IPS DF 4.7 (cell line): ENCODE results near the gene ALKBH5.

Experiments used
- DNase-seq: peaks from one replicate; pipeline ENCODE4 v3.0.0-alpha.2; 2013; ENCODE audit warnings: low spot score; ENCODE audit errors: extremely low read depth

ALKBH5 gene

DNA sequence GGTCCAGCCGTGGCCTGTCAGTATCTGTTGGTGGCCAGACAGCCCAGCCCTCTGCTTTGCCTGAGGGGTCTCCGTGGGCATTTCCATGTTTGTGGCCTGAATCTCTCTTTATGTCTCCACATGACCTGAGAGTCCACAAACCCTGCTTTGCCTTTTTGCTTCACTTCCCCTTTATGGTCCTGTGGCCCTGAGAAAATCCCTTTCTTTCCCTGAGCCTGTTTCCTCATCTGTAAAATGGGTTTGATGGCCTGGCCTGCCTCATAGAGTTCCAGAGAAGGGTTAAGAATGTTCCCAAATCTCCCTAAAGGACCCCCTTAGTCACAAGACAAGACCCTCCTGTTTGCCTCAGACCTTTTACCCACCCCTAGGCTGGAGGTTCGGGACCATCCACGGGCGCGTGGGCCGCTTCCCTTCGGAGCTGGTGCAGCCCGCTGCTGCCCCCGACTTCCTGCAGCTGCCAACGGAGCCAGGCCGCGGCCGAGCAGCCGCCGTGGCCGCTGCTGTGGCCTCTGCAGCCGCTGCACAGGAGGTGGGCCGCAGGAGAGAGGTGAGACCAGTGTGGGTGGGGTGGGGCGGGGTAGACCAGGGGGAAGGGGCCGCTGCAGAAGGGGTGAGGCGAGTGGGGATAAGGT lies 26.2 kb upstream of the ALKBH5 start:
- no peak for DNase-seq

DNA sequence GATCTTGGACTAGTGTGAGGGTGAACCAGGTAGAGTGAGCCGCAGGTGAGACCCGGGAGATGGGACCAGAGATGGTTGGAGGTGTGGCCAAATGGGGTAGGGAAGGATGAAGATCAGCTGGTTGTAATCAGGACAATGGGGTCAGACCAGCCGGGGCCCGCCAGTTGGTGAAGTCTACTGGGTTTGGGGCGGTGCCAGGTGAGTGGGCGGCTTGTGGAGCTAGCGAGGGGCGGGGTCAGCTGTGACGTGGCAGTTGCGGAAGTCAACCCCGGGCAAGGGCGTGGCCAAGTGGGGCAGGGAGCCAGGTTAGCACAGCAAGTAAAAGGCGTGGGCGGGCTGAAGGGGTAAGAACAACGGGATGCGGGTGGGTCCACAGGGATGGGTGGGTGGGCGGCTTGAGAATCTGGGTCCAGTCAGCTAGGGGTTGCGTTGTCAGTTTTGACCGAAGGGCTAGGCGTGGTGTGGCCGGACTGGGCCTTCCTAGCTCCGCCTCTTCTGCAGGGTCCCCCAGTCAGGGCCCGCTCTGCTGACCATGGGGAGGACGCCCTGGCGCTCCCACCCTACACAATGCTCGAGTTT lies 25.5 kb upstream of the ALKBH5 start:
- peak; percentile 82 for DNase-seq

DNA sequence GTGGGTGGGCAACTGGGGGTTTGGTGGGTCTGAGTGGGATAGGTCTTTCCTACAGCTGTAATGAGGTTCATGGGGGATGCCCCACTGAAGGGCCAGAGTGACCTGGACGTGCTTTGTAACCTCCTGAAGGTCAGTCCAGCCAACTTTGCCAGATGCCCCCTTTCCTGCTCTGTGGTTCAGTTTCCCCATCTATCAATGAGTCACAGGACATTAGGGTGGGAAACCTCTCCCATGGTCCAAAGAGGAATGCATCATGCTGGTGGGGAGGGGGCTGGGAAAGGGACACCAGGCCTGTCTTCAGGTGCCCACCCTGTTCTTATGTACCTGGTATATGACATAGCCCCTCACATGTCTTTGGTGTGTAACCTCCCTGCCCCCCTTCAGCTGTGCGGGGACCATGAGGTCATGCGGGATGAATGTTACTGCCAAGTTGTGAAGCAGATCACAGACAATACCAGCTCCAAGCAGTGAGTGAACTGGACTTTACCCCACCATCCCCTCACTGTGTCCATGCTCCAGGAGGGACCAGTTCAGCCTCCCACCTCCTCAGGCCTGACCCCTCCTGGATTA lies 24.0 kb upstream of the ALKBH5 start:
- no peak for DNase-seq

DNA sequence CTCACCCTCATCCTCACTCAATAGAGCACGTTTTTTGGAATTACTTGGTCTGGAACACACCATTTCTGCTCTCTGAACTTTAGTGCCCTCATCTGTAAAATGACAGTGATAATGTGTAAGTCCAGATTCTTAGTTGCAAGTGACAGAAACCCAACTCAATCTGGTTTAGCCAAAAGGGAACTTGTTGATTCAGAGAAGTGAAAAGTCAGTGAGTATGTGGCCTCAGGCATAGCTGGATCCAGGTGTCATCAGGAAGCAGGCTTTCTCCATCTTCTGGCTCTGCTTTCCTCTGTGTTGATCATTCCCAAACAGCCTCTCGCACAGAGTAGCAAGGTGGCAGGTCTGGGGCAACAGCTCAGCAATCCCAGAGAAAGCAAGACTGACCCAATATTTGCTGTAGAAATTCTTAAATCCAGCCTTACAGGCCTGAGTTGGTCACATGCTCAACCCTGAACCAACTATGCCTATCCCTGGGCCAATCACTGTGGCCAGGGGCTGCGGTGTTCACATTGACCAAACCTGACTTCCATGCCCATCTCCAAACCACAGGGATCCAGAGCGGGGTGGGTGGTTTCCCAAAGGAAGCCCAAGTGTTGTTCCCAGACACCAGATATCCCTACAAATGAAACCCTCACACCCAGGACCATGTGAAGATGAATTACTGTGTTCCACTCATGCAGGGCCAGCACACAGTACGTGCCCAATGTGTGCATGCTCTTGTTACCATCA lies 23.3 kb upstream of the ALKBH5 start:
- DNase-seq, result no peak

GRCh38 chr17:18161207-18162145 lies 22.2 kb upstream of the ALKBH5 start:
- no peak for DNase-seq

- no peak for DNase-seq
Measured at GRCh38 chr17:18163547-18163946, 20.1 kb upstream of the ALKBH5 start.

- no peak for DNase-seq
Measured at GRCh38 chr17:18166894-18167293, 16.7 kb upstream of the ALKBH5 start.

DNA sequence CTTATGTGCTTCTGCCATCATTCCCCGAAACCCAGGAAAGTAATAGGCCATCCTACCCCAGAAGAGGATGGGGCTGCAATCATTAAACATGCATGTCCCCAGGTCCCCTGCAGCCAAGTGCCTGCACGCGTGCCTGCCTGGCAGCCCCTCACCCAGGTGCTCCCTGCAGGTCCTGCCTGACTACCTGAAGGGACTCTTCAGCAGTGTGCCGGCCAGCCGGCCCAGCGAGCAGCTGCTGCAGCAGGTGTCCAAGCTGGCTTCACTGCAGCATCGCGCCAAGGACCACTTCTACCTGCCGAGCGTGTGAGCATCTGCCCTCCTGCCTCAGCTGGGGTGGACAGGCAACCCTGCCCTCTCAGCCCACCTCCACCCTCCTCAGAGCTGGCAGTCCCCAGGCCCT lies 16.2 kb upstream of the ALKBH5 start:
- DNase-seq, result no peak

- no peak for DNase-seq
Measured at GRCh38 chr17:18172531-18173278, 10.9 kb upstream of the ALKBH5 start.

DNA sequence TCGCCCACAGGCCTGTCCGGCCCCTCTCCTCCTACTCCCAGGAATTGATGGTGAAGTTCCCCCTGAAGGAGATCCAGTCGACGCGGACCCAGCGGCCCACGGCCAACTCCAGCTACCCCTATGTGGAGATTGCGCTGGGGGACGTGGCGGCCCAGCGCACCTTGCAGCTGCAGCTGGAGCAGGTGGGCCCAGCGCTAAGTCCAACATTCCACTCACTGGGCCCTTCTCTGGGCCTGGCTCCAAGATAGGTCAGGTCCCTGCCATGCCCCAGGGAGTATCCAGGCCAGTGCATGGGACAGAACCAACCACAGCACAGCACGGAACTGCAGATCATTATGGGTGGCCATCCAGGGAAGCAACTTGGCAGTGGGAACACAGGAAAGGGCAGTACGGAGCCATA lies 9.9 kb upstream of the ALKBH5 start:
- no peak for DNase-seq

- no peak for DNase-seq
Measured at GRCh38 chr17:18176176-18176575, 7.5 kb upstream of the ALKBH5 start.

GRCh38 chr17:18177133-18177532 lies 6.5 kb upstream of the ALKBH5 start:
- no peak for DNase-seq

GRCh38 chr17:18177722-18178121 lies 5.9 kb upstream of the ALKBH5 start:
- no peak for DNase-seq

DNA sequence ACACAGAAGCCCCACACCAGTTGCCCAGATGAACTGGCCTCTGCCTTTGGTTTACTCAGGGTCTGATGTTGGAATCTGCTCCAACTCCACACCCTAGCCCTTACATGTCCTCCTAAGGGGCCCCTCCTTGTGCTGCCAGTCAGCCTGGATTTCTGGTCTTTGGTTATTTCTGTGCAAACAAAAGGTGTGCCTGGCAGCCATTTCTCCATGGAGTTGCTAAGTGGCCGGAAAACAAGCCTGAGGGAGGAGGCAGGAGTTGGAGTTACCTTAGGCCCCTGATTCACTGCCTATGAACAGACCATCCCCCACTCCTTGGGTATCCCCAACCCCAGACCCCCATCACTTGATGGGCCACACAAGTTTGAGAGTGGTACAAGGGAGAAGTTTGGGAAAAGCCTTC lies 4.4 kb upstream of the ALKBH5 start:
- no peak for DNase-seq

- no peak for DNase-seq
Measured at GRCh38 chr17:18179804-18180203, 3.8 kb upstream of the ALKBH5 start.

DNA sequence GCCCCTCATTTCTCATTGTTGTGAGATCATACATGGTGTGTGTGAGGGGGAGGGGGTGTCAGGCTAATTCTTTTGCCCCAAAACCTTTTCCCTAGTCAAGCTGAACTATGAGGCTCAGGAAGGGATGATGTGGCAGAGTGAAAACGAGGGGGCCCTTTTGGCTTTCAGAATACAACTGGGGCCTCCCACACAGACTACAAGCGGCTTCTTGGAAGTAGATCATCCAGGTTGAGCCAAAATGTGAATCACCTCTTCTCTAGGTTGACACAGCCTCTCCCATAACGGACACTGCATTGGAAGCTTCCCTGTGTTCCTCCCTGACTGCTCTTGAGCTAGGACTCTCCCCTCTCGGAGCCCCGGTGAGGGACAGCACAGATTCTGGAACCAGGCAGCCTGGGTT lies 2.3 kb upstream of the ALKBH5 start:
- DNase-seq, result no peak

- no peak for DNase-seq
Measured at GRCh38 chr17:18182110-18182977, 1.3 kb upstream of the ALKBH5 start.

- DNase-seq, result no peak
Measured at GRCh38 chr17:18182978-18183333, 672 bp upstream of the ALKBH5 start.

- DNase-seq, result no peak
Measured at GRCh38 chr17:18184143-18185031, 759 bp downstream of the ALKBH5 start.
